Hepatocyte (in vitro differentiated cells): ENCODE measurements around the gene GIPC1. TPM values are rescaled to one million over a fixed set of nuclear protein-coding genes. Genes with fewer than 3 reads are reported as not detected.

Source experiments
- DNase-seq: peaks from one replicate; pipeline ENCODE4 v3.0.0-alpha.2; 2016; ENCODE audit warnings: low spot score
- H2AFZ ChIP-seq: fragments of 200-600 bp; sonication (generic); 2 replicates; pipeline ENCODE4 v1.6.0; 2016; ENCODE audit warnings: antibody characterized with exemption, mild to moderate bottlenecking
- H3K27ac ChIP-seq: fragments of 200-600 bp; sonication (generic); 2 replicates; pipeline ENCODE4 v1.5.1; 2016; ENCODE audit warnings: mild to moderate bottlenecking
- H3K27me3 ChIP-seq: fragments of 200-600 bp; sonication (generic); 2 replicates; pipeline ENCODE4 v1.6.1; 2016
- H3K36me3 ChIP-seq: fragments of 200-600 bp; sonication (generic); replicated peaks from 2 replicates; pipeline ENCODE4 v1.5.1; 2016; ENCODE audit warnings: low read depth; ENCODE audit not compliant: insufficient read depth
- H3K4me1 ChIP-seq: fragments of 200-600 bp; sonication (generic); 2 replicates; pipeline ENCODE4 v1.5.1; 2016; ENCODE audit warnings: mild to moderate bottlenecking, moderate library complexity; ENCODE audit not compliant: insufficient read depth
- H3K4me2 ChIP-seq: fragments of 200-600 bp; sonication (generic); 2 replicates; pipeline ENCODE4 v1.6.0; 2016
- H3K4me3 ChIP-seq: fragments of 200-600 bp; sonication (generic); 2 replicates; pipeline ENCODE4 v1.5.1; 2016; ENCODE audit warnings: mild to moderate bottlenecking
- H3K79me2 ChIP-seq: fragments of 200-600 bp; sonication (generic); 2 replicates; pipeline ENCODE4 v1.6.0; 2017; ENCODE audit warnings: mild to moderate bottlenecking
- H3K9me2 ChIP-seq: fragments of 200-600 bp; sonication (generic); replicated peaks from 2 replicates; pipeline ENCODE4 v1.6.0; 2017; ENCODE audit warnings: mild to moderate bottlenecking; ENCODE audit not compliant: insufficient read depth
- H3K9me3 ChIP-seq: fragments of 200-600 bp; sonication (generic); 2 replicates; pipeline ENCODE4 v1.5.1; 2016; ENCODE audit warnings: low read depth, mild to moderate bottlenecking
- H4K20me1 ChIP-seq: fragments of 200-600 bp; sonication (generic); 2 replicates; pipeline ENCODE4 v1.6.0; 2016; ENCODE audit warnings: mild to moderate bottlenecking; ENCODE audit not compliant: insufficient read depth, poor library complexity, severe bottlenecking
- EZH2 ChIP-seq: fragments of 200-600 bp; sonication (generic); IDR thresholded peaks from 2 replicates; pipeline ENCODE4 v1.6.1; 2016; ENCODE audit warnings: antibody characterized with exemption, mild to moderate bottlenecking, borderline replicate concordance
- EZH2phosphoT487 ChIP-seq: fragments of 200-600 bp; sonication (generic); IDR thresholded peaks from one replicate; pipeline ENCODE4 v1.6.1; 2018; ENCODE audit warnings: antibody characterized with exemption, mild to moderate bottlenecking, low read depth, moderate library complexity; ENCODE audit not compliant: unreplicated experiment, severe bottlenecking
- WGBS: methylation state at CpG from one replicate; pipeline ENCODE4 v1.1.6; 2016; ENCODE audit warnings: low lambda C conversion rate; ENCODE audit errors: missing lambda C conversion rate; 5-methylcytosine and 5-hydroxymethylcytosine counted together
- polyA plus RNA-seq: library from polyadenylated mRNA; unstranded; fragments of >200 nt; fragmentation: Nextera tagmentation; extraction: Ambion mirVana; gene quantifications from 2 replicates; pipeline ENCODE4 v1.2.1, GENCODE V29; 2016
- total RNA-seq: library from RNA; depleted of rRNA; stranded (reverse); fragments of >200 nt; gene quantifications from 2 replicates; pipeline ENCODE4 v1.2.3, GENCODE V29; 2014
- TF ChIP-seq, protein P1 (sequence below): fragments of 200-600 bp; sonication (generic); IDR thresholded peaks from 2 replicates; pipeline ENCODE4 v1.5.1; 2016; ENCODE audit warnings: antibody characterized with exemption, mild to moderate bottlenecking; ENCODE audit not compliant: poor library complexity

Gene GIPC1
- total and polyA plus RNA-seq, 2 experiments from 2014 or later = 127 to 186 TPM

DNA sequence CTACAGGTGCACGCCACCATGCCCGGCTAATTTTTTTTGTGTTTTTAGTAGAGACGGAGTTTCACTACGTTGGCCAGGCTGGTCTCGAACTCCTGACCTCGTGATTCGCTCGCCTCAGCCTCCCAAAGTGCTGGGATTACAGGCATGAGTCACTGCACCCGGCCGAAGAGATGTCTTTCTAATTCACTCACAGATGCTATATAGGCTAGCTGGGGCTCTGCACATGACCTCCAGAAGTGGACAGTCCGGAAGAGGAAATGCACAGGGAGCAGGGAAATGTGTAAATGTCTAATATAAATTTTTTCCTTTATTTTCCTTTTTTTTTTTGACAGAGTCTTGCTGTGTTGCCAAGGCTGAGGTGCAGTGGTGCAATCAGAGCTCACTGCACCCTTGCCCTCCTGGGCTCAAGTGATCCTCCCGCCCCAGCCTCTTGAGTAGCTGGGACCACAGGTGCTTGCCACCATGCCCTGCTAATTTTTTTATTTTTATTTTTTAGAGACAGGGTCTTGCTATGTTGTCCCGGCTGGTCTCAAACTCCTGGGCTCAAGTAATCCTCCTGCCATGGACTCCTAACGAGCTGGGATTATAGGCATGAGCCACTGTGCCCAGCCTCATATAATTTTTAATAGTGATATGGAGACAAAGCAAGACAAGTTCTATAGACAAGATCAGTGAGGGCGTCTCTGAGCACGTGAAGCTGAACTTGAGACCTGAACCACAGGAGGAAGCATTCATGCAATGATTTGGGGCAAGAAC lies 8.4 kb downstream of the GIPC1 start:
- Histone ChIP-seq H3K27ac (no peak overlapping the region), H3K27me3 (no peaks in the 10 kb centered on the region), H4K20me1 (peaks cover under 1% of the 10 kb centered on the region), H3K36me3 (no peaks in the 10 kb centered on the region), H3K4me1 (no peaks in the 10 kb centered on the region), H3K9me2 (no peaks in the 10 kb centered on the region), H2AFZ (no peak overlapping the region), H3K9me3 (no peaks in the 10 kb centered on the region), H3K79me2 (peaks cover 22% of the 10 kb centered on the region), H3K4me2 (no peak overlapping the region), H3K4me3 (no peak overlapping the region)
- no peak for DNase-seq
- 93% methylated on average over 16 of the region's 16 CpGs for WGBS
- TF ChIP-seq EZH2 (no peak), EZH2phosphoT487 (no peak)
- TF ChIP-seq, protein P1, sequence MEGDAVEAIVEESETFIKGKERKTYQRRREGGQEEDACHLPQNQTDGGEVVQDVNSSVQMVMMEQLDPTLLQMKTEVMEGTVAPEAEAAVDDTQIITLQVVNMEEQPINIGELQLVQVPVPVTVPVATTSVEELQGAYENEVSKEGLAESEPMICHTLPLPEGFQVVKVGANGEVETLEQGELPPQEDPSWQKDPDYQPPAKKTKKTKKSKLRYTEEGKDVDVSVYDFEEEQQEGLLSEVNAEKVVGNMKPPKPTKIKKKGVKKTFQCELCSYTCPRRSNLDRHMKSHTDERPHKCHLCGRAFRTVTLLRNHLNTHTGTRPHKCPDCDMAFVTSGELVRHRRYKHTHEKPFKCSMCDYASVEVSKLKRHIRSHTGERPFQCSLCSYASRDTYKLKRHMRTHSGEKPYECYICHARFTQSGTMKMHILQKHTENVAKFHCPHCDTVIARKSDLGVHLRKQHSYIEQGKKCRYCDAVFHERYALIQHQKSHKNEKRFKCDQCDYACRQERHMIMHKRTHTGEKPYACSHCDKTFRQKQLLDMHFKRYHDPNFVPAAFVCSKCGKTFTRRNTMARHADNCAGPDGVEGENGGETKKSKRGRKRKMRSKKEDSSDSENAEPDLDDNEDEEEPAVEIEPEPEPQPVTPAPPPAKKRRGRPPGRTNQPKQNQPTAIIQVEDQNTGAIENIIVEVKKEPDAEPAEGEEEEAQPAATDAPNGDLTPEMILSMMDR = no peak

DNA sequence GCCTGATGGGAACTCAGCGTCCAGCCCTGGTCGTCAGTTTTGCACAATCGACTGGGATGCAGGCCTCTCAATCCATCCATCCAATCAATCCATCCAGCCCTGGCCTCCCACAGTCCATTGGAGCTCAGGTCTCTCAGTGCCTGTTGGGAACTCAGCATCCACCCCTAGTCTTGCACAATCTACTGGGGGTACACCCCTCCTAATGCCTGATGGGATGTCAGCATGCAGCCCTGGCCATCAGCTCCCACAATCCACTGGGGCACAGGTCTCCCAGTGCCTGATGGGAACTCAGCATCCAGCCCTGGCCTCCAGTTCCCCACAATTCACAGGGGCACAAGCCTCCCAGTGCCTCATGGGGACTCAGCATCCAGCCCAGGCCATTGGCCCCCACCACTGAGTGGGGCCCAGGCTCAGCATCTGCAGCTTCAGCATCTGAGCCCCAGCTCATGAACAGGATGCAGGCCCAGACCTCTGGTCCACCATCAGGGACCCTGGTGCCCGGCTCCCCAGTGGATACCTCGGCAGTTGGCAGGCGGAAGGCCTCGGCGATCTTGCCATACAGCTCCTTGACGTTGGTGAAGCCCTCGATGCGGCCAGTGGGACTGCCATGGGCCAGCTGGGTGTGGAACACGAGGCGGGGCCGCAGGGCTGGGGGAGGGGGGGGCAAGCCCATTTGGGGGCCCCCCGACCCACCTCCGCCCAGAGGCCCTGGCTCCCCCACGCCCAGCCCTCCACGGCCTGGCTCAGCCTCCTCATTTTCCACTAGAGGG lies 13.6 kb downstream of the GIPC1 start:
- Histone ChIP-seq H3K4me2 (no peak overlapping the region), H3K27ac (no peak overlapping the region), H3K36me3 (peaks cover 4% of the 10 kb centered on the region), H4K20me1 (peaks cover 3% of the 10 kb centered on the region), H2AFZ (no peak overlapping the region), H3K9me3 (no peaks in the 10 kb centered on the region), H3K79me2 (peaks cover 9% of the 10 kb centered on the region), H3K4me3 (no peak overlapping the region), H3K27me3 (no peaks in the 10 kb centered on the region), H3K4me1 (peaks cover 8% of the 10 kb centered on the region), H3K9me2 (no peaks in the 10 kb centered on the region)
- DNase-seq = no peak
- TF ChIP-seq, protein P1 = no peak
- TF ChIP-seq EZH2phosphoT487 = no peak
- no peak for TF ChIP-seq EZH2
- 98% methylated on average over 9 of the region's 18 CpGs for WGBS

DNA sequence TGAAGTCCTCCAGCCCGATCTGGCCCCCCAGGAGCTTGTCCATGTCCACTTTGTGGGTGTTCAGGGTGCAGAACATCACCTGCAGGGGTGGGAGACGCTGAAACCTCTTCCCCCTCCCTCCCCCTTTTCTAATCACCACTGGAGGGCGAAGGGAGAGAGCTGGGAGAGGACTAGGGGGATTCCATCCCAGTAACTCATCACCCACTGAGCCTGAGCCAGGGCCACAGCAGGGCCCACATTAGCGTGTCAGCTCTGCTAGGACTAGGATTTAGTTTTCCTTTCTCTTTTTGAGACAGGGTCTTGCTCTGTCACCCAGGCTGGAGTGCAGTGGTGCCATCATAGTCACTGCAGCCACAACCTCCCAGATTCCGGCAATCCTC lies 15.2 kb downstream of the GIPC1 start:
- peaks cover 4% of the 10 kb centered on the region for H3K36me3 ChIP-seq
- H3K27ac ChIP-seq = no peak overlapping the region
- TF ChIP-seq EZH2 = no peak
- TF ChIP-seq EZH2phosphoT487 = no peak
- TF ChIP-seq, protein P1 = no peak
- H3K9me2 ChIP-seq = no peaks in the 10 kb centered on the region
- DNase-seq = no peak
- H3K79me2 ChIP-seq = no peaks in the 10 kb centered on the region
- no peak overlapping the region for H3K4me2 ChIP-seq
- 84% methylated on average over 5 of the region's 5 CpGs for WGBS
- no peak overlapping the region for H2AFZ ChIP-seq
- H3K4me1 ChIP-seq = peaks cover 16% of the 10 kb centered on the region
- H3K4me3 ChIP-seq = no peak overlapping the region
- H3K9me3 ChIP-seq = no peaks in the 10 kb centered on the region
- peaks cover 3% of the 10 kb centered on the region for H4K20me1 ChIP-seq
- H3K27me3 ChIP-seq = no peaks in the 10 kb centered on the region
